Measurements from ENCODE around the gene SCTR.

The SCTR gene

DNA sequence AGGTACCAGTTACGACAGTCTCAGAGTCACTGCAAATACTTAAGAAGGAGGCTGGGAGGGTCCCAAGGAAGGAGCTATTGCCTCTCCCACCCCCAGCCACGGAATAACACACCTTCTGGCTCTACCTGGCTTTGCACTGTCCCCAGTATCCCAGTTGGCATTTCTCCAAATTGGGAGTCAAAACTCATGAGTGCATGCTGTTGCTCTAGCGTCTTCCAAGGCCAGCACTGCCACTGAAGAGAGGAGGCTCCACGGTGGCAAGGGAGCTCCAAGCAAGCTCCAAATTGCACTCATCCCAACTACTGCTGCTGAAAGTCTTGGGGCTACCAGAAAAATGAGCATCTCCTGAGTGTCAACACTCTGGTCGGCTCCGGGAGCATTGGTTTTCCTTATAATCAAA lies 1.6 kb downstream of the SCTR start:
- no peak for DNase-seq

DNA sequence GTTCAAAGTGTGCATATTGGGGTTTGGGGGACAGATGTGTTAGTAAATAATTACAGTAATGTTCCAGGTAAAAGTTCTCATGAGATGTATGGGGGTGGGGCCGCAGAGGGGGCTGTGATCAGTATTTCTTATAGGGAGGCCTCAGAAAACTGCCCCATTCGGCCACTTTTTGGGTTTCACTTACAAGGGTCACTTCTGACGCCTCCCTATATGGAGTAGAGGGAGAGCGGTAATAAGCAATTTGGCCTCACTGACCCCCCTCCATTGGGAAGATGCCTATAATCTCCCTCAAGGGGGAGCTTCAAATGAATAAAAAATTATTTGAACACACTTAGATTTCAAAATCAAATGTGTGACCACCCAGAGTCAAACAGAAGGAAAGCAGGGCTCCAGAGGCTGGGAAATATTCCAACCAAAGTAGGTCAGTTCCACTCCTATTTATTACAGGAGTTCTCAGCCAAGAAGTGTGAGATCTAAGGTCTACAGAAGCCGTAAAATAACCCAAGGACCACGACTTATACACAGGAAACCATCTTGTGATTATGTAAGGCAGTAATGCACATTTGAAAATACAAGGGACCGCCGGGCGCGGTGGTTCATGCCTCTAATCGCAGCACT lies 2.7 kb downstream of the SCTR start:
- DNase-seq = no peak

DNA sequence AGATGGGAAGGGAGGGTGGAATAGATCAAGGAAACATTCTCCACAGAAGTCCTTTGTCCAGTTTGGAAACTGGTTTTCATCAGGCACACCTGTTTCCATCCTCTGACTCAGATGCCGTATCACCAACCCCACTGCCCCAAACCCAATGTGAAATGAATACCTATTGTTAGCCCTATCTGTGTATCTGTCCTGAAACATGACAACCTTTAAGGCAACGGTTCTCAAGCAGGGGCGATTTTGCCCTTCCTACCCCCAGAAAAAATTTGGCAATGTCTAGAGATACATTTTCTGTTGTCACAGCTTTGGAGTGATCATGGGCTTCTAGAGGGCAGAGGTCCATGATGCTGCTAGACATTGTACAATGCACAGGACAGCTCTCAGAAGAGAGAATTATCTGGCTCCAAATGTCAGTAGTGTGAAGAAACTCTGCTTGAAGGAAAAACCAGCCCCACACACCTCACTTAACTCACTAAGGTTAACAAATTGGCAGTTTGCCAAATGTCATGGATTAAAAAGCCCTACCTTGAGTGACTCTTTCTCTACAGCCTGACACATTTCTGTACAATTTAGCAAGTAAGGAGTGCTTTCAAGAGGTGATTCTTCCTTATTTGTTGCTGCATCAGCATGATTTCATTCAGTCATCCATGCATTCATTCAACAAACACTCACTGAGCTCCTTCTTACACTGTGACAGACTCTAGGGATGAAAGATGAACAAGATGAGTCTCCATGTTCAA lies 3.4 kb downstream of the SCTR start:
- DNase-seq = no peak

DNA sequence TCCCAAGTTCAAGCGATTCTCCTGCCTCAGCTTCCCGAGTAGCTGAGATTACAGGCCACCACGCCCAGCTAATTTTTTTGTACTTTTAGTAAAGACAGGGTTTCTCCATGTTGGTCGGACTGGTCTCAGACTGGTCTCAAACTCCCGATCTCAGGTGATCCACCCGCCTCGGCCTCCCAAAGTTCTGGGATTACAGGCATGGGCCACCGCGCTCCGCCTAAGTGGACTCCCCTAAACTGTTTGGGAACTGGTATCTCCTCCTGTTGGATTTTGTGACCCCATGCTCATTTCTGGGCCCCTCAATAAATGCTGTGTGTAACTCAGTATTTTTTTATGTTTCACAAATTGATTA lies 5.2 kb downstream of the SCTR start:
- DNase-seq = no peak

DNA sequence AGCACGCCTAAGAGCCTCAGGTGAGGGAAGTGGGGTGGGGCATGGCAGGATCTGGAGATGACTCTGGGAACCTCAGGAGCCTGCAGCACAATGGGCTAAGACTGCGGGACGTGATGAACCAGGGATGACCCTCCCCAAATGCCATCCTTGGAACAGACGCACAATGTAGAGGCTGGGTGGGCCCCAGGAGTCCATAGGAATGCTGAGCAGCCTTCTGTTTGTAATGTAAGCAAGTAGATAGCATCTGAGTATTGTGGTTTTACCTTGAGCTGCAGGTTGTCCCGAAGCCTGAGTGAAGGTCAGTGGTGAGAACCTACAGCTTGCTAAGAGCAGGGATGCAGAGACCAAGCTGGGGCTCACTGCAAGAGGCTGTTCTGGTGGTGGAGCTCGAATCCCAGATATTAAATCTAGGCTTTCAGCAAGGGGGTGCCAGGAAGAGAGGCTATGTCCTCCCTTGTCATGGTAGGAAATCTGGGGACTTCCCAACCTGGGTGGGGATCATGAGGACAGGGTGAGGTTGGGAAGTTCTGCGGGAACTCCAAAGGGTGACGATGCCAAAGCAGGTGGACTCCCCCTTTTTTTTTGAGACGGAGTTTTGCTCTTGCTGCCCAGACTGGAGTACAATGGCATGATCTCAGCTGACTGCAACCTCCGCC lies 5.8 kb downstream of the SCTR start:
- no peak for DNase-seq

DNA sequence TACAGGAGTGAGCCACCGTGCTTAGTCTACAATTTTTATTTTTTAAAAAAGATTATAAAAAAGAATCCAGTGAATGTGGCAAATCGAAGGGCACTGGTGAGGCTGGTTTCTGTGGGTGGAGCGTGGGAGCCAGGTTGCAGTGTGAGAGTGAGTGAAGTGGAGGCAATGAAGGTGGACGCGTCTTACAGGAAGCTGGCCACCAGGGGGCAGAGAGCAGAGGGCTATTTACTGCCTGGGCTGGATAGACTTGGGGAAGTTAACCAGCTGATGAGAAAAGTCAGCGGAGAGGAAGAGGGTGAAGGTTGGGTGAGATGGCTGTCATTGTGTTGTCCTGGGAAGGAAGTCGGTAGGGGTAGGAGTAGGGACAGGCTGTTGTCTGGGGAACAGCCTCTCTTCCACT lies 6.8 kb downstream of the SCTR start:
- peak; percentile 24 for DNase-seq

DNA sequence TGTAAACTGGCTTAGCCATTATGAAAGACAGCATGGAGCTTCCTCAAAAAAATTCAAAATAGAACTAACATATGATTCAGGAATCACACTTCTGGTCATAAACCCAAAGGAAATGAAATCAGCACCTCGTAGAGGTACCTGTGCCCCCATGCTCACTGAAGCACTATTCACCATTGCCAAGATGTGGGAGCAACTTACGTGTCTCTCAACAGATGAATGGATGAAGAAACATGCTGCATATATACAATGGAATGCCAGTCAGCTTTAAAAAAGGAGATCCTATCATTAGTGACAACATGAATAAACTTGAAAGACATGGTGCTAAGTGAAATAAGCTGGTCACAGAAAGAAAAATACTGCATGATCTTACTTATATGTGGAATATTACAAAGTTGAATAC lies 8.2 kb downstream of the SCTR start:
- DNase-seq = no peak

DNA sequence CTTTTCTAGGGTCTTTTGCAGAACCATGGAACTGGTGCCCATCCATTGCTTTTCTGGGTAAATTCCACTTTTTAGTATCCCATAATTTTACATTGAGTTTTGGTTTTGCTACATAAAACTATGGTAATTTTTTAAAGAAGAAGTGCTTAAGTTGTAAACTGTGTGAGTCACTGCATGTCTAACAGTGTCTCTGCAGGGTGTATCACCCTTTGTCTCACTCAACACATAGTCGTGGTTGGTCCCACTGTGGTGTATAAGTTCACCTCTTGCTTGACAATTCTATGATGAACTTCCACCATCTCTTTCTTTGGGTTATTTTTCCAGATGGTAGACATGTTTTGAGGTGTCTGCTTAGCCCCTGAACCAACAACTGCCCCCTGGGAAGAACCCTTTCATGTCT lies 10.5 kb downstream of the SCTR start:
- no peak for DNase-seq

DNA sequence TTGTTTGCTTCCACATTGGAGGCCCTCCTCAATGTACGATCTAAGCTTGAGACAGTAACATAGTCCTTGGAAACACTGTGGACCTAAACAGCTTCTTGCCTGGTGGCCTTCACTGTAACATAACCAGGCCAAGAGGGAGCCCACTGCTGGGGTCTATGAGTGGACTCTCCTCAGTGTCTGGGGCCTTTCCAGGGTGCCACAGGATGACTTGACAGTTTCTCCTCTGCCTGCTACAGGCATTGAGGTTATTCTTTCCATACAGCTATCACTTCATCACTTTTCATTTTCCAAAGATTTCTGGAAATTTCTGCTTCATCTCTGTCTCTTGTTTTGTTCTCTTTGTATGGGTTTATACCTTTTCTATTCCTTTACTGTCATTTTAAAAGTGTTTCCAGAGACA lies 11.3 kb downstream of the SCTR start:
- no peak for DNase-seq

DNA sequence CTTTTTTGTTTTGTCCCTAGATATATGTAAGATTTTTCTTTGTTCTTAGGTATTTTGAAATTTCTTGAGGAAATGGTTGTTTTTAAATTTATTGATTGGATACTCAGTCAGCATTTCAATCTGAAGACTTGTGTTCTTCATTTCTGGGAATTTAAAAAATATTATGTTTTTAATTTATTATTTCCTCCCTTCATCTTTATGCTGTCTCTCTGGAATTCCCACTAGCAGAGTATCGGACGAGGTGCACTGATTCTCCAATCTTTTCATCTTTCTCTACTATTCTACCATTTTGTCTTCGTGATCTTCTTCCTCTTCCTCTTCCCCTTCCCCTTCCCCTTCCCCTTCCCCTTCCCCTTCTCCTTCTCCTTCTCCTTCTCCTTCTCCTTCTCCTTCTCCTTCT lies 12.3 kb downstream of the SCTR start:
- DNase-seq = no peak

DNA sequence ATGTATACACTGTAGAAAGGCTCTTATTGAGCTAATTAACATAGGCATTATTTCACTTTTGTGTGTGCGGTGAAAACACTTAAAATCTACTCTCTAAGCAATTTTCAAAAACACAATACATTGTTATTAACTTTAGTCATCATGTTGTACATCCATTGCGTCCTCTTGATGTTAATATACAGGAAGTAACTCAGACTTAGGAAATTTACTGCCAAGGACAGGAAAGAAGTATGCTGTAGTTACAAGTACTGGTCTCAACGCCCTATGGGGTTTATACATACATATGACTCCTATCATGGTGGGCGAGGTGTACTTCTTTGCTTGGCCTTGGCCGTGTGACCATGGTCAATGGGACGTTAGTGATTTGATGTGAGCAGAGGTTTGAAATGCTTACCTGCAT lies 15.5 kb downstream of the SCTR start:
- DNase-seq = no peak

DNA sequence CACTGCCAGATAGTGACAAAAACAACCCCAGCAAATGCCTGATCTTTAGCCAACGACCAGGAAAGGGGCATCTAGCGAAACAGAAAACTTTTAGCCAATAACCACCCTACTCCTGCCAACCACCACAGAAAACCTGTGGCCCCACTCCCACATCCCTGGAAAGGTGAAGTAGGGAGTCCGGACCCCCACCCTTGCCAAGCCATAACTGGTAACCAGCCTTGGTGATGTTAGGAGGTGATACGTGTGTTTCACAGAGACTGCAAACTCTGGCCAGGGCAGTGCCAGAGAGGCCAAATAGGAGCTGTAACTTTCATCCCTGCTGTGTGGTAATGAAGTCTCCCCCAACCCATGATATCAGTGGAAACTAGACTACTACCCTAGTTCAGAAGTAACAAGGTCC lies 27.6 kb downstream of the SCTR start:
- DNase-seq = no peak

DNA sequence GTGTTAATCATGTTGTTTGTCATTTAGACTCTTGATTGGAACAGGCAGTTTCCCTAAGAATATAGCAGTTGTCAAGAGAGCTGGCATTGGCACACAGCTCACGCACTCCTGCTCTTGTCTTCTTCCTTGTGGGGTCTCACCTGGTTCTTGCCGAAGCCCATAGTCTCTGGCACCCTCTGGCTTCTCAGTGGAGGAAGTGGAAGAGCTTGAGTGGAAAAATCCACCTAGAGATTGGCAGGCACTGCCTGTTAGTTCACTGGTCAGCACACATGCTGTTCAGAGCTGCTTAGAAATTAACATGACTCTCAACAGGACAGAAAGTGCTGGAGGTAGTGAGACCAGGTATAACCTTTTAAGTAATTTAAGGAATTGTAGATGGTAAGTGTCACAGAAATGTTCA lies 28.3 kb downstream of the SCTR start:
- DNase-seq = no peak

DNA sequence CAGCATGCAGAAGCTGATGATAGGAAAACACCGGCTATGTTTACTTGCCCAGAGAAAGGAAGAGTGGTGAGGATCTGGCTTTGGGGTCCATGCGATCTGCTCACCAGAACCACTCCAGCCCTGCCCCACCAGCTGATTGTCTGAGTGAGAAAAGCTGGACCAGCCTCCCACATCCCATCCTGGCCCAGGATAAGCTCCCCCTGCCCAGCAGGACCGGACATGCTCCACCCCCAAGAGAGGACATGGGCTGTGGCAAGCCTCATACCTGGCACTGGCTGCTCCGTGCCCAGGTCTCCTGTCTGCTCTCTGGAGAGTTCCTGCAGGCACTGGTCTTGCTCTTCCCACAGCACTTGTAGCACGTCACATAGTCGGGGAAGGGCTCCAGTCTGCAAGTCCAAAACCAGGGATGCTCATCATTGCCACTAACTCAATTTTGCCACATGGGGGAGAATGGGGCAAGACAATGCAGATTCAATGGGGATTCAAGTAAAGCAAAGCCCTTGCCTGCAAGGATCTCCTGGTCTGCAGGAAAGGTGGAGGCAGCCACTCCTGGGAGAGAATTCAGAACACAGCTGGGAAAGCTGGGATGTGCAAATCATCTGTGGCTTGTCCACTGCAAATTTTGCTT lies 30.0 kb downstream of the SCTR start:
- no peak for DNase-seq

DNA sequence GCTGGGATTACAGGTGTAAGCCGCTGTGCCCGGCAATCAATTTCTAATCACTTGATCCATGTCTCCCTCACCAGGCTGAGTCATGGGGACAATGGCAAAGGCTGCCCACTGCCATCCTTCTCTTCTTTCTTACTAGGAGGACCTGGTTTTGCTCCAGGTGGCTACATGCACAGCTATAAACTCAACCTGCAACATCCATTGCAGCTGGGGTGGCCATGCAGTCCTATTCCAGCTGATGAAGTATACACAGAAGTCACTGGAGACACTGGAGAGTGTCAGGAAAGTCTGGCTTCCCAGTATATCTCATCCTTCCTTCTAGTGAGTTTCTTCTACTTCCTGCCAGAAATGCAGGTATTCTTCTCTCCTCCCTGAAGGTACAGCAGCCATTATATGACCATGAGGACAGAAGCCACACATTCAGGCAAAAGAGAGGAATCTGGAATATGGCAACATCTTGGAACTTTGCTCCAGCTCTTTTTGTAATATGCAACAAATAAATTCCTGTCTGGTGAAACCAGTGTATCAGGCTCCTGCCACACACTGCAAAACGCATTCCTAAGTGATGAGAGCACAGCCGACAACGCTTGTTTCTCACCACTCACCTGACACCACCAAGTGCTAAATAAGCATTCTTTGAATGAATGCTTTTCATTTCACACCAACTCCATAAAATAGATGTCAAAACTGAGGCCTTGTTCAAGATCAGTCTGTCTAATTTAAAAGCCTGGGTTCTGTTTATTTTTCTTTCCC lies 32.3 kb downstream of the SCTR start:
- DNase-seq = no peak

DNA sequence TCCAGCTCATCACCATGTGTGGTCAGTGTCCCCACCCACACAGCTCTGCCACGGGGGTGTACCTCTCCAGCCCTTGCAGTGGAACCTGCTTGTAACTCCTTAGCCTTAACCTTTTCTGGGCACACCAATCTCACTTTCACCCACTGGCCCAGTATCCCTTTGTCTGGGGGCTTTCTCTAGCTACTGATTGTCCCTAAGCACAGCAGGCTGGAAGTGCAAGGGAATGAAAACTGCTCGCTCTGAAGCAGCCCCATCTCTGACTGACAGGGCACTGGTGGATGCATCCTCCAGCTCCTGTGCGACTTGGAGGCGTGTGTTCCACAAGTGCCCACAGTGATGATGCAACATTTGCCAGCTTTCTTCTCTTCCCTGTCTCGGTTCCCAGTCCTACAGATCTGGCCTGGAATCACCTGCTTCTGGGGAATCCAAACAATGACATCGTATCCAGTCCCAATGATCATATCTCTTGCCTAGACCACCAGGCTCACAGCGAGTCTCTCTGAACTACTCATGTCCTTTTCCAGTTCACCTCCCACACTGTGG lies 33.6 kb downstream of the SCTR start:
- no peak for DNase-seq

DNA sequence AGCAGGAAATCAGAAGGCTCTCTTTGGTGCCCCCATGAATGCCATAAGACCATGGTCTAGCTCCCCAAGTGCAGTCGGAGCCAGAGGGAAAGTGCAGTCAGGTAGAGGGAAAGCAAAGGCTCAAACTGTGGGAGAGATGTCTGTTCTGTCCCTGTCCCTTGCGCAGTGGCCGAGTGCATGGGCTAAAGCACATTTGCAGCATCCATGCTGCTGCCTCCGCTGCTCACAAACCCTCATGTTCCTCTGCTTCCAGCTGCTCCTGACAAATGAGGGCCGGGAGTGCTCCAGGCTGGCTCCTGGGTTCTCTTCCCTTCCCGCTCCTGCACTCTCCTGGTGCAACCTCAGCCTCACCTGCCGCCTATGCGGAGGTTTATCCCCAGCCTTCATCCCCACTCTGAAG lies 34.2 kb downstream of the SCTR start:
- DNase-seq = no peak

DNA sequence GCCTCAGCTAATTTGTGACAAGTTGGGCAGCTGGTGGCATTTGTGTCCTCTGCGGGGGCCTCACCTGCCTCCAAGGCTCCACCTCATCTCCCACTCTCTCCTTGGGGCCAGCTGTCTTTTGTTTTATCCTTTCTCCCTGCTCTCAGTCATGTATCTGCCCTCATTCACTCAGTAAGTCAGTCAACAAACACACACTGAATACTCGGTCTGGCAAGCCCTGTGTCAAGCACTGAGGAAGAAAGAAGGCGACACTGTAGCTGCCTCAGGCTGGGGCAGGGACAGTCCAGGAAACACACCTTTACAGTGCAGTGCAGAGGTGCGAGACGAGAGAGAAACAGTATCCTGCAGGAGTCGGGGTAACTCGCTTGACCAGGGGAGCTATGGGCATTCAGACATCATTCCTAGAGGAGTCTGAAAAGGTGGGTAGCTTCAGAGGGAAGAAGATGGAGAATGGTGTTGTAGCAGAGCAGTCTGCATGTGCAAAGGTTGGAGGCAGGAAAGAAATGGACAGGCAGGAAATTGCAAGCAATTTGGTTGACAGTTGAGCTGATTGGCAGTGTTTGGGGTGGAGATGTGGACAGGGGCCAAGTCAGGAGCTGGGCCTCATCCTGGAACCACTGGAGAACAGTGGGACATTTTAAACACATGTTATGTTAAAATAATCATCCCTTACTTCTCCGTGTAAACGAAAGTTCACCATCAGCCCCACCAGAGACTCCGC lies 34.9 kb downstream of the SCTR start:
- DNase-seq = no peak

DNA sequence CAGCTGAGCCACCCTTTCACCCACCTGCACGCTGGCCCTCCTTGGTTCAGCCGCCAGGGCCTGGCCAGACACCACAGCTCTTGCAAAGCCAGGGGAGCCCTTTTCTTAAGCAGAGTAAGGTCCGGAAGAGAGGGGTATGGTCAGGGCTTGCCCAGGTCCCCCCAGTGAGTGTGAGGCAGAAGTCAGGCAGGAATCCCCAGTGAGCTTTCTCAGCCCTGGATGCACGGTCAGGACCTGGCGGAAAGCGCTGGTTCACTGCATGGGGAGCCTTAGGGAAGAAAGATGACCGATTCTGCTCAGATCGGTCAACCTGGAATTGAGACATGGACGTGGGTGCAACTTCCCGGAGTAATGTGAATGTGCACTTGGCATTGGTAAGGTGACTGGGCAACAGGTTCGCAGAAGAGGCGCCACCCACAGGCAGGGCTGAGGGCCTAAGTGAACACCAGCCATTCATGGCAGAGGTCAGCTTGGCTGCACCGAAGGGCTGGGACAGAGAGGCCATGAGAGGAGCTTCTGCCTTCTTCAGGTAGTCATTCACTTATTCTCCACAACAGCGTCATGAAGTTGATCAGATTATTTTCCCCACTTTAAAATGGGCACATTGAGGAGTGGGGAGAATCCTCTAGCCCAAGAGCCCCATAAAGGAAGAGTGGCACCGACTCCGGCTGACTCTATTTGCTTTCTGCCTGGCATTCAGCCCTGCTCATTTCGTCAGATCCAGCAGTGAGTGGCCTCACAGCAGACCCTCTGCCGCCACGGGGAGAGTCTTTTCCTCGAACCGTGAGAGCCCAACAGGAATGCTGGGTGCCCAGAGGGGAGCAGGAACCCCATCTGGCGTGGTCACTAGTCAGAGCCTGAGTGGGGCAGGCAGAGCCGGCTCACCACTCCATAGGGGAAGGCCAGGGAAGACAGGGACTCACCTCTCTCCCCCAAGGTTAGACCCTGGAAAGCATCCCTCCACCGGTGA lies 35.8 kb downstream of the SCTR start:
- no peak for DNase-seq

DNA sequence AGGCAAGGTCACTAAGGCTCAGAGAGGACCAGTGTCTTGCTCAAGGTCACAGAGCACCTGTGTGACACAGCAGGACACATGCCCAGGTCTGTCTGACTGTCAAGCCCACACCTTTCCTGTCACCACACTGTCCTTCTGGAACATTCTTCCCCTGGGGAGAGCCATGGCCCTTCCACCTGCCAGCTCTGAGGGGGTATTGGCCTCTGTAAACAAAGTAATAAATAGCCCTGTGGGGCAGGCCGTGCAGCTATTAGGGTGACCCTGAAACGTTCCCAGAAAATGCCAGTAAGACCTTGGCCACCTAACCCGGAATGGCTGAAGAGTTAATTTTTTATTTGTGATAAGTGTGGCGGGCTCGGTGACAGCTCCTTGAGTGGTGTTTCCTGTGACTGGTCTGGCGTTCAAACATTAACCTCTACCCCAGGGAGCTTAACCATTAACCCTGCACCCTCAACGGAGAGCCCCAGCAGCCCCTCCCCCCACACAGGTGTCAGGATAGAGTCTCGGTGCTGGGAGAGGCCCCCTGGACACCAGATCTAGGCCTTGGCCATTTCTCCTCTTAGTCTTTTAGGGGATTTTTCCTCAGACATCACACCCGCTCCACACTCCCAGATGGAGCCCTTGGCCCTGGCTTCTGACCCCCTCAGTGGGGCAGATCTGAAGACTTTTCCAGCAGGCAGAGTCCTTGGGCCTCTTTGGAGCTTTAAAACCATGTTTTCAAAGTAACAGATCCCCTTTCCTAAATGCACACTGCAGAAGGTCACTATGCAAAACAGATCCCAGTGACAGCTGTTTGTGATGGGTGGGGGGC lies 36.6 kb downstream of the SCTR start:
- no peak for DNase-seq
